WERI-Rb-1 (cell line): ENCODE data around the gene RABEPK.

Source experiments
- DNase-seq: peaks from one replicate; pipeline ENCODE4 v3.0.0-alpha.2; 2020
- H3K27ac ChIP-seq: fragments of 250-450 bp; sonication (Bioruptor Pico); 2 replicates; pipeline ENCODE4 v1.5.1; 2020; ENCODE audit warnings: mild to moderate bottlenecking, moderate library complexity
- H3K27me3 ChIP-seq: fragments of 250-450 bp; sonication (Bioruptor Pico); 2 replicates; pipeline ENCODE4 v1.5.1; 2021; ENCODE audit warnings: mild to moderate bottlenecking, low read depth, moderate library complexity; ENCODE audit not compliant: insufficient read depth, severe bottlenecking
- H3K36me3 ChIP-seq: fragments of 250-450 bp; sonication (Bioruptor Pico); 2 replicates; pipeline ENCODE4 v1.5.1; 2020; ENCODE audit warnings: mild to moderate bottlenecking, moderate library complexity
- H3K4me3 ChIP-seq: 2 replicates; pipeline ENCODE4 v1.5.1; 2011; ENCODE audit warnings: low read depth, mild to moderate bottlenecking, control low read depth, low read length
- H3K9me3 ChIP-seq: fragments of 250-450 bp; sonication (Bioruptor Pico); 2 replicates; pipeline ENCODE4 v1.5.1; 2021; ENCODE audit warnings: mild to moderate bottlenecking, moderate library complexity; ENCODE audit not compliant: severe bottlenecking
- TF ChIP-seq, protein P1 (sequence below): IDR thresholded peaks from 2 replicates; pipeline ENCODE4 v1.5.1; 2011; ENCODE audit warnings: low read depth, mild to moderate bottlenecking, control low read depth, inconsistent platforms, low read length

The RABEPK gene

DNA sequence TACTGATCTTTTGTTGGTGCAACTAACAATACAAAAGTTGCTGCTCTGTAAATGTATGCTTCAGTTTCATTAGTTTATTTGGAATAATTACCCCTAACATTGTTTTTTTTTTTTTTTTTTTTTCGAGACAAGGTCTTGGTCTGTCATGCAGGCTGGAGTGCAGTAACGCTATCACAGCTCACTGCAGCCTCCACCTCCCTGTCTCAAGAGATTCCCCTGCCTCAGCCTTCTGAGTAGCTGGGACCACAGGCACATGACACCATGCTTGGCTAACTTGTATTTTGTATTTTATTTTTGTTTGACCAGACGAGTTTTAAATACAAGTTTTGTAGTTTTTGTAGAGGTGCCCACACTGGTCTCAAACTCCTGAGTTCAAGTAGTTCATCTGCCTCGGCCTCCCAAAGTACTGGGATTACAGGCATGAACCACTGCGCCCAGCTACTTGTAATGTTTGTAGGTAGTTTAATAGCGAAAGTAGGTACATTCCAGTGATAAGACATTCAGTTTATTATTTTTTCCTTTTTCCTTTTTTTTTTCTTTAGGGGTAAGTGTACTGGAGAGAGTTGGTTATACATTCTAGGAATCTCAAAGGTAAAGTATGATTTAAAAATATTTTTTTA is 68.2 kb downstream of the RABEPK start:
- Histone ChIP-seq H3K27me3 (no peaks in the 10 kb centered on the region), H3K4me3 (no peak overlapping the region), H3K27ac (no peak overlapping the region), H3K9me3 (no peaks in the 10 kb centered on the region), H3K36me3 (peaks cover 49% of the 10 kb centered on the region)
- DNase-seq: no peak
- TF ChIP-seq, protein P1, sequence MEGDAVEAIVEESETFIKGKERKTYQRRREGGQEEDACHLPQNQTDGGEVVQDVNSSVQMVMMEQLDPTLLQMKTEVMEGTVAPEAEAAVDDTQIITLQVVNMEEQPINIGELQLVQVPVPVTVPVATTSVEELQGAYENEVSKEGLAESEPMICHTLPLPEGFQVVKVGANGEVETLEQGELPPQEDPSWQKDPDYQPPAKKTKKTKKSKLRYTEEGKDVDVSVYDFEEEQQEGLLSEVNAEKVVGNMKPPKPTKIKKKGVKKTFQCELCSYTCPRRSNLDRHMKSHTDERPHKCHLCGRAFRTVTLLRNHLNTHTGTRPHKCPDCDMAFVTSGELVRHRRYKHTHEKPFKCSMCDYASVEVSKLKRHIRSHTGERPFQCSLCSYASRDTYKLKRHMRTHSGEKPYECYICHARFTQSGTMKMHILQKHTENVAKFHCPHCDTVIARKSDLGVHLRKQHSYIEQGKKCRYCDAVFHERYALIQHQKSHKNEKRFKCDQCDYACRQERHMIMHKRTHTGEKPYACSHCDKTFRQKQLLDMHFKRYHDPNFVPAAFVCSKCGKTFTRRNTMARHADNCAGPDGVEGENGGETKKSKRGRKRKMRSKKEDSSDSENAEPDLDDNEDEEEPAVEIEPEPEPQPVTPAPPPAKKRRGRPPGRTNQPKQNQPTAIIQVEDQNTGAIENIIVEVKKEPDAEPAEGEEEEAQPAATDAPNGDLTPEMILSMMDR: no peak

DNA sequence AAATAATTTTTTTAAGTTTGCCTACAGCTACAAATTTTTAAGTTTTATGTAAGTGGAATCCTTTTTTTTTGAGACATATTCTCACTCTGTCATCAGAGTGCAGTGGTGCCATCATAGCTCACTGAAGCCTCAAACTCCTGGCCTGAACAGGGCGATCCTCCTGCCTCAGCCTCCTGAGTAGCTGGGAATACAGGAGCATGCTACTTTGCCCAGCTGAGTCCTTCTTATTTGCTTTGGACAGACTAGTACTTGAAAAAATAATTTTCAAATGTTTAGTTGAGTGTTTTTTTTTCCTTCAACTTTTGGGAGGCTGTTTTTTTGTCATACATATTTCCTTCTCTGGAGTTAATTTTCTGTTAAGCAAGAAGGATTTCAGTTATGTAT is 68.7 kb downstream of the RABEPK start:
- no peak for DNase-seq

GRCh38 chr9:125271081-125271480 is 70.7 kb downstream of the RABEPK start:
- H3K9me3 ChIP-seq: no peaks in the 10 kb centered on the region
- DNase-seq: no peak
- TF ChIP-seq, protein P1: no peak
- H3K36me3 ChIP-seq: peaks cover 32% of the 10 kb centered on the region
- no peaks in the 10 kb centered on the region for H3K27me3 ChIP-seq
- H3K4me3 ChIP-seq: no peak overlapping the region
- H3K27ac ChIP-seq: no peak overlapping the region

More for the DNA sequence above, 68.7 kb downstream of the RABEPK start:
- Histone ChIP-seq H3K36me3 (peaks cover 44% of the 10 kb centered on the region), H3K9me3 (no peaks in the 10 kb centered on the region), H3K27ac (no peak overlapping the region), H3K27me3 (no peaks in the 10 kb centered on the region), H3K4me3 (no peak overlapping the region)
- TF ChIP-seq, protein P1: no peak

GRCh38 chr9:125272697-125273096 is 72.4 kb downstream of the RABEPK start:
- no peak overlapping the region for H3K4me3 ChIP-seq
- H3K9me3 ChIP-seq: no peaks in the 10 kb centered on the region
- DNase-seq: no peak
- peaks cover 20% of the 10 kb centered on the region for H3K36me3 ChIP-seq
- TF ChIP-seq, protein P1: no peak
- H3K27me3 ChIP-seq: no peaks in the 10 kb centered on the region
- no peak overlapping the region for H3K27ac ChIP-seq

GRCh38 chr9:125276771-125277170 is 76.4 kb downstream of the RABEPK start:
- DNase-seq: no peak
- Histone ChIP-seq H3K4me3 (no peak overlapping the region), H3K27me3 (no peaks in the 10 kb centered on the region), H3K27ac (no peak overlapping the region), H3K9me3 (no peaks in the 10 kb centered on the region), H3K36me3 (peaks cover 13% of the 10 kb centered on the region)
- TF ChIP-seq, protein P1: no peak

DNA sequence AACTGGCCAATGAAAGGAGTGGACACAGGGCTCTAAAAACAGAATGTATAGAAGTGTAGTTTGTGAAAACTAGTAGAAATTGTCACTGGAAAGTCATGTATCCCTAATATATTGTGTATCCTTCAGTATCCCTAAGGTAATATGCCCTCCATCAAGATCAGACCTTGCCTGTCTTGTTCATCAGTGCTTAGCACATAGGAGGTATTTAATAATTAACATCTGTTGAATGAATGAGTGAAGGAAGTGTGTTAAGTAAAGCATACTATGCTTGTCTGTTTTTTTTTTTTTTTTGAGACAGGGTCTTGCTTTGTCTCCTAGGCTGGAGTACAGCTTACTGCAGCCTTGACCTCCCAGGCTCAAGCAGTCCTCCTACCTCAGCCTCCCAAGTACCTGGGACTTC is 77.1 kb downstream of the RABEPK start:
- DNase-seq: no peak
- no peaks in the 10 kb centered on the region for H3K9me3 ChIP-seq
- no peaks in the 10 kb centered on the region for H3K27me3 ChIP-seq
- no peak overlapping the region for H3K4me3 ChIP-seq
- H3K36me3 ChIP-seq: peaks cover 6% of the 10 kb centered on the region
- no peak overlapping the region for H3K27ac ChIP-seq
- TF ChIP-seq, protein P1: no peak
